ENCODE results near the gene HPSE2.

HPSE2 gene

DNA sequence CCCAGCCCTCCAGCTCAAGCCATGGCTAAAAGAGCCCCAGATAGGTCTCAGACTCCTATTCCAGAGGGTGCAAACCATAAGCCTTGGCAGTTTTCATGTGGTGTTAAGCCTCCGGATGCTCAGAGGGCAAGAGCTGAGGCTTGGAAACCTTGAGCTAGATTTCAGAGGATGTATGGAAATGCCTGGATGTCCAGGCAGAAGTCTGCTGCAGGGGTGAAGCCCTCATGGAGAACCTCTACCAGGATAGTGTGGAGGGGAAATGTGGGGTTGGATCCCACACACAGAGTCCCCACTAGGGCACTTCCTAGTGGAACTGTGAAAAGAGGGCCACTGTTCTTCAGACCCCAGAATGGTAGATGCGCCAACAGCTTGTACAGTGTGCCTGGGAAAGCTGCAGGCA lies 13.2 kb upstream of the HPSE2 start:
- no peak for TF ChIP-seq EP300 (IDR thresholded peaks at IDR 0.05; ENCODE audit: borderline replicate concordance)
- no peak for TF ChIP-seq YY1 (IDR thresholded peaks at IDR 0.05; ENCODE audit: low read depth)
- TF ChIP-seq RAD21 (IDR thresholded peaks at IDR 0.05; ENCODE audit: low read depth): no peak
- TF ChIP-seq, protein P1, sequence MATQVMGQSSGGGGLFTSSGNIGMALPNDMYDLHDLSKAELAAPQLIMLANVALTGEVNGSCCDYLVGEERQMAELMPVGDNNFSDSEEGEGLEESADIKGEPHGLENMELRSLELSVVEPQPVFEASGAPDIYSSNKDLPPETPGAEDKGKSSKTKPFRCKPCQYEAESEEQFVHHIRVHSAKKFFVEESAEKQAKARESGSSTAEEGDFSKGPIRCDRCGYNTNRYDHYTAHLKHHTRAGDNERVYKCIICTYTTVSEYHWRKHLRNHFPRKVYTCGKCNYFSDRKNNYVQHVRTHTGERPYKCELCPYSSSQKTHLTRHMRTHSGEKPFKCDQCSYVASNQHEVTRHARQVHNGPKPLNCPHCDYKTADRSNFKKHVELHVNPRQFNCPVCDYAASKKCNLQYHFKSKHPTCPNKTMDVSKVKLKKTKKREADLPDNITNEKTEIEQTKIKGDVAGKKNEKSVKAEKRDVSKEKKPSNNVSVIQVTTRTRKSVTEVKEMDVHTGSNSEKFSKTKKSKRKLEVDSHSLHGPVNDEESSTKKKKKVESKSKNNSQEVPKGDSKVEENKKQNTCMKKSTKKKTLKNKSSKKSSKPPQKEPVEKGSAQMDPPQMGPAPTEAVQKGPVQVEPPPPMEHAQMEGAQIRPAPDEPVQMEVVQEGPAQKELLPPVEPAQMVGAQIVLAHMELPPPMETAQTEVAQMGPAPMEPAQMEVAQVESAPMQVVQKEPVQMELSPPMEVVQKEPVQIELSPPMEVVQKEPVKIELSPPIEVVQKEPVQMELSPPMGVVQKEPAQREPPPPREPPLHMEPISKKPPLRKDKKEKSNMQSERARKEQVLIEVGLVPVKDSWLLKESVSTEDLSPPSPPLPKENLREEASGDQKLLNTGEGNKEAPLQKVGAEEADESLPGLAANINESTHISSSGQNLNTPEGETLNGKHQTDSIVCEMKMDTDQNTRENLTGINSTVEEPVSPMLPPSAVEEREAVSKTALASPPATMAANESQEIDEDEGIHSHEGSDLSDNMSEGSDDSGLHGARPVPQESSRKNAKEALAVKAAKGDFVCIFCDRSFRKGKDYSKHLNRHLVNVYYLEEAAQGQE (IDR thresholded peaks at IDR 0.05; ENCODE audit: low read depth): no peak
- TF ChIP-seq FOXM1 (IDR thresholded peaks at IDR 0.05; ENCODE audit: borderline replicate concordance, low read depth): no peak
- TF ChIP-seq, protein P2, sequence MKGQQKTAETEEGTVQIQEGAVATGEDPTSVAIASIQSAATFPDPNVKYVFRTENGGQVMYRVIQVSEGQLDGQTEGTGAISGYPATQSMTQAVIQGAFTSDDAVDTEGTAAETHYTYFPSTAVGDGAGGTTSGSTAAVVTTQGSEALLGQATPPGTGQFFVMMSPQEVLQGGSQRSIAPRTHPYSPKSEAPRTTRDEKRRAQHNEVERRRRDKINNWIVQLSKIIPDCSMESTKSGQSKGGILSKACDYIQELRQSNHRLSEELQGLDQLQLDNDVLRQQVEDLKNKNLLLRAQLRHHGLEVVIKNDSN (IDR thresholded peaks at IDR 0.05): no peak
- TF ChIP-seq TEAD4 (IDR thresholded peaks at IDR 0.05): no peak
- no peak for TF ChIP-seq CREB1 (IDR thresholded peaks at IDR 0.05; ENCODE audit: low read depth)
- TF ChIP-seq EGR1 (IDR thresholded peaks at IDR 0.05): no peak
- TF ChIP-seq TAF1 (IDR thresholded peaks at IDR 0.05; ENCODE audit: low read depth): no peak
- TF ChIP-seq TCF12 (IDR thresholded peaks at IDR 0.05; ENCODE audit: low read depth): no peak
- no peak for TF ChIP-seq CEBPB (IDR thresholded peaks at IDR 0.05)

DNA sequence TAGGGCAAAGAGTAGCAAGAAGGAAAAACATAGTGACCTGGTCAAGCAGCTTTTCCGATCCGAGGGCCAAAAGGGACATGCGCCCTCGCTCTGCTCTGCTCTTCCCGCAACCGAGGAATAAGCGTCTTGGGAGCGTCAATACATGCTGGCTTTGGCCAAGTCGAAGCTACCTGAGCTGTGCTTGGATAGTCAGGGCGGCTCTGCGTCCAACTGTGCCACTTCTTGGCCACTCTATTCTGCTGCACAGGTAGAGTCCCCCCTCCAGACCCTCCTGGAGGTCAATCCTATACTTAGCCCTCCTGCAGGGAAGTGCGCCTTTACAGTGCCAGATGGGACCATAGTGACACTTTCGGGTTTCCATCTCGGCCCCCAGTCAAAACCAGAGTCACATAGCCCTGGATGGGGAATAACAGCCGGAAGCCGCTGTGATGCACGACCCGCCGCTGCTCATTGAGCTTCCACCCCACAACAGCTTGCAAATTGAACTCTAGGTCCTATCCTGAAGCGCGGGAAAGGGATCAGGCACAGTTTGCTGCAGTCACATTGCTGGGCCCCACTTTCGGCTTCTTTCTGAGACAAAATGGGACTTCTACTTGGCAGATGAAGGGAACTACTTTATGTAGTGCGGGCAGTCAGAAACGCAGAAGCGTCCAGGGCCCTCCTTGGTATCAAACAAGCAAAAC lies 1.1 kb upstream of the HPSE2 start:
- TF ChIP-seq TCF12 (IDR thresholded peaks at IDR 0.05; ENCODE audit: low read depth) (no peak), EGR1 (IDR thresholded peaks at IDR 0.05) (no peak), TAF1 (IDR thresholded peaks at IDR 0.05; ENCODE audit: low read depth) (no peak), NFIC (IDR thresholded peaks at IDR 0.05) (no peak), RAD21 (IDR thresholded peaks at IDR 0.05; ENCODE audit: low read depth) (no peak), FOXM1 (IDR thresholded peaks at IDR 0.05; ENCODE audit: borderline replicate concordance, low read depth) (no peak)

DNA sequence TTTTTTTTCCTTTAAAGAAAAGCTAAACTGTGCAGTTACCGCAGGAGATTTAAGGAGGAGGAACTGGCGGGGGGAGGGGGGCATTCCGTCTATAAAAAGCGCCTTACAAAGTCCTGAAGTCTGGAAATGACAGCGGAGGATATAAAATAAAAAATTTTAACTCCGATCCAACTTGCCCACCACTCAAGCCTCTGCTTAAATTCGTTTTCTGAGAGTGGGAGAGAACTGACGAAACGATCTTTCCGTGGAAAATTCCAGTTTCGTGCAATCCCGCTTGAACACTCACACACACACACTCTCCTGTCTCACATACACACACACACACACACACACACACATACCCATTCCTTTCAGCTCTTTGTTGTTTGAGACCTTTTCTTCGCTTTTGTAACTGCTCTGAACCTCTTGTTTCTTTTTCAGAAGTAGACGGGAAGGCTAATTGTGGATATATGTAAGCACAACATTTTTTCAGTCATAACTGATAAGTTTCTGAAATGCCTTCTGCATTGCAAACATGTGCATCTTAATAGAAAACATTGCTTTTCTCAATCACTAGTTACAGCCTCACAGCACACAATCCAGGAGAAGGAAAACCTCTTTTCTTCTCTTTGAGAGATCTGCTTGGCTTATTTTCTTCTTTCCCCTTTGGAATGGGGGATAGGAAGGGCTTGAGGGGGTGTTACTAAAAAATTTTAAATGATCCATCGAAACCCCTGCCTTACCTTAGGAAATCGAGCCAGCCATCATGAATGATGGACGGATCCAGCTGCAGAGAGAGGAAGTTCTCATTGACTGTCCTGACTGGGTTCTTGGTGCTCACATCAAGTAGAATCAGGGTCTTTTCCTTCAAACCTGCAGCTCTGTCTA lies 628 bp downstream of the HPSE2 start:
- TF ChIP-seq, protein P2 (IDR thresholded peaks at IDR 0.05): no peak
- no peak for TF ChIP-seq RAD21 (IDR thresholded peaks at IDR 0.05; ENCODE audit: low read depth)
- TF ChIP-seq, protein P3, sequence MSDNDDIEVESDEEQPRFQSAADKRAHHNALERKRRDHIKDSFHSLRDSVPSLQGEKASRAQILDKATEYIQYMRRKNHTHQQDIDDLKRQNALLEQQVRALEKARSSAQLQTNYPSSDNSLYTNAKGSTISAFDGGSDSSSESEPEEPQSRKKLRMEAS (IDR thresholded peaks at IDR 0.05): no peak
- TF ChIP-seq ZBTB7A (IDR thresholded peaks at IDR 0.05; ENCODE audit: low read depth): no peak

DNA sequence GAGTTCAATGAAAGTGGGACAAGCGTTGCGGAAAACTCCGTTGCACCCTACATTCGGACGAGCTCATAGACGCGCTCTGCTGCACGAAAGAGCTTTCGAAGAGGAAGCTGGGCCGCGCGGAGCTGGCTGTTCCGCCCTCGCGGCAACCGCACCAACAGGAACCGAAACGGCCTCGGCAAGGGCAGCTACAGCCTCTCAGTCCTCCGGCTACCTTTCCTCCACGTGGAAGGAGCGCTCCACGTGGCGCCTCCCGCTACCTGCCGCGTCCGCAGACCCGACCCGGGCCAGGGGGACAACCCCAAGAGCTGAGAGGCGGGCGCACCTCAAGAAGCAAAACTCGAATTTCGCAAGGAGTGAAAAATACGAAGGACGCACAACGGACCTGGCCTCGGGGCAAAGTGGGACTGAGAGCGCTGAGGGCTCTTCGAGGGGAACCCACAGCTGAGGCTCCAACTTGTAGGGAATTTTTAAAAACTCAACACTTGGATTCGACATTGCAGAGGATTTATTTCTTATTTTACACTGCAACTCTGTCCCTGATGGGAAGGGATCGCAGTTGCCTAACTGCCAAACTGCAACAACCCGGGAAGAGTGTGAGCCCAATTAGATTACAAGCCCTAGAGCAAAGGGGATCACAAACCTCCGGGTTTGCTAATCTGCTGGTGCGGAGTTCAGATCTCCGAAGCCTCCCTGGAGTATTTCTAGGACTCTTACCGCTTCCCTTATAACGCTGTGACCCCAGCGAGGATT lies 1.4 kb downstream of the HPSE2 start:
- TF ChIP-seq EP300 (IDR thresholded peaks at IDR 0.05; ENCODE audit: borderline replicate concordance): no peak
- TF ChIP-seq EGR1 (IDR thresholded peaks at IDR 0.05): no peak
- no peak for TF ChIP-seq FOXM1 (IDR thresholded peaks at IDR 0.05; ENCODE audit: borderline replicate concordance, low read depth)
- no peak for TF ChIP-seq TAF1 (IDR thresholded peaks at IDR 0.05; ENCODE audit: low read depth)
- TF ChIP-seq, protein P1 (IDR thresholded peaks at IDR 0.05; ENCODE audit: low read depth): no peak
- no peak for TF ChIP-seq TEAD4 (IDR thresholded peaks at IDR 0.05)
- no peak for TF ChIP-seq RAD21 (IDR thresholded peaks at IDR 0.05; ENCODE audit: low read depth)
- no peak for TF ChIP-seq CREB1 (IDR thresholded peaks at IDR 0.05; ENCODE audit: low read depth)
- no peak for TF ChIP-seq ZBTB7A (IDR thresholded peaks at IDR 0.05; ENCODE audit: low read depth)
- no peak for TF ChIP-seq CEBPB (IDR thresholded peaks at IDR 0.05)
- TF ChIP-seq, protein P3 (IDR thresholded peaks at IDR 0.05): no peak
- TF ChIP-seq, protein P2 (IDR thresholded peaks at IDR 0.05): no peak
- no peak for TF ChIP-seq TCF12 (IDR thresholded peaks at IDR 0.05; ENCODE audit: low read depth)

DNA sequence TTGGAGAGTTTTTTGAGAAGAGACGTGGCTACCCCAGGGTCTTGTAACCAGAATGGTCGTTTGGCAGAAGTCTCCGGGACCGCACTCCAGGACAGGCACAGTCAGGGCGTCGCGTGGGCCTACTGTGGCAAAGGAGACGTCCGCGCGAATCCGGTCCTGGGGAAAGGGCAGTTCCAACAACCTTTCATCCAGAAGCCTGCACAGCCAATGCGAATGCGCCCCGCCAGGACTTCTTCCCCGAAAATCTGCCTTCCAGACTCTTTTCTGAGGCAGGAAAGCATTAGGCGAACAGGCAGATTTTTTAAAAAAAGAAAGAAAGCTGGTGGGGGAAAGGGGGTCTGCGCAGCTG lies 2.0 kb downstream of the HPSE2 start:
- no peak for TF ChIP-seq FOXM1 (IDR thresholded peaks at IDR 0.05; ENCODE audit: borderline replicate concordance, low read depth)
- no peak for TF ChIP-seq TCF12 (IDR thresholded peaks at IDR 0.05; ENCODE audit: low read depth)
- TF ChIP-seq, protein P3 (IDR thresholded peaks at IDR 0.05): no peak
- TF ChIP-seq EGR1 (IDR thresholded peaks at IDR 0.05): no peak
